Measurements from ENCODE around the gene TIMM21. TPM values are rescaled to one million over a fixed set of nuclear protein-coding genes. Genes with fewer than 3 reads are reported as not detected.

Gene TIMM21
- total RNA-seq, 2 donors from 2014 or later: 3.9 to 23.1 TPM

DNA sequence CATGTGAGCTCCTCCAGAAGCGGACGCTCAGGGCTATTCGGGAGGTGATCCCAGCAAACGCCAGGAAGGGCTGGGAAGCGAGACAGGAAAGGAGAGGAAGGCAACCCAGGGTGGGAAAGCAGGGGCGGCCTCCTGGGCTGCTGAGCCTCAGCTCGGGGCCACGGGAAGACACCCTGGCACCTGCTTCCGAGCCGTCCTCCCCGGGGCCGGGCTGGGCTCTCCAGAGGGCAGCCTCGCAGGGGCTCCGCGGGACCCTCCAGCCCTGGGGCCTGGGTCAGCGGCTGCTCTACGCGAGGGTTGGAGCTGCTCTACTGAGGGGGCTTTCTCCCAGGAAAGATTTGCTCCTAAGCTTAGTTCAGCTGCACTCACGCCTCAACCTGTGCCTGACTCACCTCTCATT, 34.0 kb downstream of the TIMM21 start:
- DNase-seq (no peak), ATAC-seq (no peak)
- Histone ChIP-seq H3K27ac (no peak overlapping the region), H3K9me3 (no peaks in the 10 kb centered on the region), H3K27me3 (no peaks in the 10 kb centered on the region), H3K4me3 (no peak overlapping the region), H3K36me3 (replicated peaks in 1 of 2; ENCODE audit: insufficient read depth in 1 of 2, low read depth in 2 of 2) (no peaks in the 10 kb centered on the region), H3K4me1 (peaks cover 10% of the 10 kb centered on the region)
- TF ChIP-seq, protein P1, sequence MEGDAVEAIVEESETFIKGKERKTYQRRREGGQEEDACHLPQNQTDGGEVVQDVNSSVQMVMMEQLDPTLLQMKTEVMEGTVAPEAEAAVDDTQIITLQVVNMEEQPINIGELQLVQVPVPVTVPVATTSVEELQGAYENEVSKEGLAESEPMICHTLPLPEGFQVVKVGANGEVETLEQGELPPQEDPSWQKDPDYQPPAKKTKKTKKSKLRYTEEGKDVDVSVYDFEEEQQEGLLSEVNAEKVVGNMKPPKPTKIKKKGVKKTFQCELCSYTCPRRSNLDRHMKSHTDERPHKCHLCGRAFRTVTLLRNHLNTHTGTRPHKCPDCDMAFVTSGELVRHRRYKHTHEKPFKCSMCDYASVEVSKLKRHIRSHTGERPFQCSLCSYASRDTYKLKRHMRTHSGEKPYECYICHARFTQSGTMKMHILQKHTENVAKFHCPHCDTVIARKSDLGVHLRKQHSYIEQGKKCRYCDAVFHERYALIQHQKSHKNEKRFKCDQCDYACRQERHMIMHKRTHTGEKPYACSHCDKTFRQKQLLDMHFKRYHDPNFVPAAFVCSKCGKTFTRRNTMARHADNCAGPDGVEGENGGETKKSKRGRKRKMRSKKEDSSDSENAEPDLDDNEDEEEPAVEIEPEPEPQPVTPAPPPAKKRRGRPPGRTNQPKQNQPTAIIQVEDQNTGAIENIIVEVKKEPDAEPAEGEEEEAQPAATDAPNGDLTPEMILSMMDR (IDR thresholded peaks at IDR 0.05): no peak
- TF ChIP-seq POLR2A (IDR thresholded peaks at IDR 0.05): no peak
- intact Hi-C loops (cut with DNase I): loop anchor here (10.0 kb wide), 1 partner anchor 372 kb away; no protein-coding TSS in a partner anchor
- WGBS, 2 donors: 88 to 94% methylated on average over 17 to 19 of the region's 19 CpGs

DNA sequence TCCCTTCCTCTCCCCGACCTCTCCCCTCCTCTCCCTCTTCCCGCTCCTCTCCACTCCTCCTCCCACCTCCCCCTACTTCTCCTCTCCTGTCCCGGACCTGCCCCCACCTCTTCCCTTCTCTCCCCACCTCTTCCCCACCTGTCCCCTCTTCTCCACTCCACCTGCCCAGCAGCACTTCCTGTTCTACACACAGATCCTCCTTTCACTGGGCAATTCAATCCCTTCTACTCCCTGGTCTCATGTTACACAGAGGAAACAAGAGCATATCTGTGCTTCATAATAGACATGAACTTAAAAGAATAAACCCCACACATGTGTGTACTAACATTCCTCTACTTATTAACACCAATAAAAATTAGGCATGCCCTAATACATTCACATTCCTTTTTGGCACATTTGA, 34.8 kb downstream of the TIMM21 start:
- TF ChIP-seq POLR2A (IDR thresholded peaks at IDR 0.05): no peak
- TF ChIP-seq, protein P1 (IDR thresholded peaks at IDR 0.05): no peak
- H3K9me3 ChIP-seq: no peaks in the 10 kb centered on the region
- ATAC-seq (peak; percentile 76), DNase-seq (no peak)
- 41 to 43% methylated on average over 3 of the region's 3 CpGs for WGBS, 2 donors
- intact Hi-C loops (cut with DNase I): loop anchor here (10.0 kb wide), 1 partner anchor 372 kb away; no protein-coding TSS in a partner anchor
- H3K27me3 ChIP-seq: no peaks in the 10 kb centered on the region
- no peak overlapping the region for H3K4me3 ChIP-seq
- peaks cover 10% of the 10 kb centered on the region for H3K4me1 ChIP-seq
- no peaks in the 10 kb centered on the region for H3K36me3 ChIP-seq (replicated peaks in 1 of 2; ENCODE audit: insufficient read depth in 1 of 2, low read depth in 2 of 2)
- H3K27ac ChIP-seq: no peak overlapping the region

GRCh38 chr18:74184875-74185274, 36.6 kb downstream of the TIMM21 start:
- no peak for TF ChIP-seq POLR2A (IDR thresholded peaks at IDR 0.05)
- TF ChIP-seq, protein P1 (IDR thresholded peaks at IDR 0.05): no peak
- no peaks in the 10 kb centered on the region for H3K9me3 ChIP-seq
- ATAC-seq: no peak
- H3K36me3 ChIP-seq (replicated peaks in 1 of 2; ENCODE audit: insufficient read depth in 1 of 2, low read depth in 2 of 2): no peaks in the 10 kb centered on the region
- no peak overlapping the region for H3K4me3 ChIP-seq
- intact Hi-C loops (cut with DNase I): loop anchor here (10.0 kb wide), 1 partner anchor 370 kb away; no protein-coding TSS in a partner anchor
- no peak for DNase-seq
- H3K27me3 ChIP-seq: no peaks in the 10 kb centered on the region
- peaks cover 10% of the 10 kb centered on the region for H3K4me1 ChIP-seq
- 57 to 71% methylated on average over 3 of the region's 3 CpGs for WGBS, 2 donors
- no peak overlapping the region for H3K27ac ChIP-seq

DNA sequence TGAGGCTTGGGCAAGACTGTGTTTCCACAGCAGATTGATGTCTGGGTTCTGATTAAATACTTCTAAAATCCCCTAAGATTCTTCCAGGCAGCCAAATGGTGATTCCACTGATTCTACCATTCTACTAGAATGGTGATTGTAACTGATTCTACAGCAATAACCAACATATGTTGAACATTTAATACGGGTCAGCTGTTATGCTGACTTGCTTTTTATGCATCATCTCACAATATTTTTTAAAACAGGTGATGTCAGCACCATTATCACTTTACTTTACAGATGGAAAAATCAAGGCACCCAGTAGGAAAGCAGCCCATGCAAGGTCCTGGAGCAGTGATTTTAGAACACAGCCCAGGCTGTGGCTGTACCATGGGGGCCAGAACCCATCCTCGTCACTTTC, 37.5 kb downstream of the TIMM21 start:
- no peaks in the 10 kb centered on the region for H3K9me3 ChIP-seq
- peak overlapping the region in 1 of 4 donors; percentile 4 for H3K27ac ChIP-seq
- intact Hi-C loops (cut with DNase I): loop anchor here (10.0 kb wide), 1 partner anchor 369 kb away; no protein-coding TSS in a partner anchor
- H3K36me3 ChIP-seq (replicated peaks in 1 of 2; ENCODE audit: insufficient read depth in 1 of 2, low read depth in 2 of 2): no peaks in the 10 kb centered on the region
- 50 to 65% methylated on average over 2 of the region's 2 CpGs for WGBS, 2 donors
- no peak for DNase-seq
- peaks cover 10% of the 10 kb centered on the region for H3K4me1 ChIP-seq
- no peak overlapping the region for H3K4me3 ChIP-seq
- ATAC-seq: no peak
- H3K27me3 ChIP-seq: no peaks in the 10 kb centered on the region
- TF ChIP-seq POLR2A (IDR thresholded peaks at IDR 0.05): no peak
- TF ChIP-seq, protein P1 (IDR thresholded peaks at IDR 0.05): no peak

GRCh38 chr18:74186661-74187060, 38.3 kb downstream of the TIMM21 start:
- WGBS, 2 donors: 78 to 88% methylated on average over 3 of the region's 3 CpGs
- DNase-seq (no peak), ATAC-seq (no peak)
- Histone ChIP-seq H3K36me3 (replicated peaks in 1 of 2; ENCODE audit: insufficient read depth in 1 of 2, low read depth in 2 of 2) (no peaks in the 10 kb centered on the region), H3K4me1 (peaks cover 10% of the 10 kb centered on the region), H3K27me3 (no peaks in the 10 kb centered on the region), H3K27ac (no peak overlapping the region), H3K4me3 (no peak overlapping the region), H3K9me3 (no peaks in the 10 kb centered on the region)
- TF ChIP-seq, protein P1 (IDR thresholded peaks at IDR 0.05): no peak
- no peak for TF ChIP-seq POLR2A (IDR thresholded peaks at IDR 0.05)
- intact Hi-C loops (cut with DNase I): loop anchor here (10.0 kb wide), 1 partner anchor 368 kb away; no protein-coding TSS in a partner anchor

All from body of pancreas (tissue), 4 donors.